AG04450 (cell line): Measurements from ENCODE around the gene DUOX1. TPM values are rescaled to one million over a fixed set of nuclear protein-coding genes. Genes with fewer than 3 reads are reported as not detected.

Experiments
- CTCF ChIA-PET: fragments of 300-600, 350-600 bp; formaldehyde crosslinking; extraction: SDS; loops from one replicate; lab custom pipeline; 2022; ENCODE audit warnings: antibody characterized with exemption, inconsistent platforms; lab: Charles Lee
- POLR2A ChIA-PET: fragments of 350-600 bp; formaldehyde crosslinking; extraction: SDS; loops from one replicate; lab custom pipeline; 2021; ENCODE audit warnings: antibody characterized with exemption, inconsistent platforms; lab: Yijun Ruan, JAX
- DNase-seq: peaks from one replicate; pipeline ENCODE4 v3.0.0-alpha.2; 2011; ENCODE audit warnings: low read depth, low spot score
- H3K27ac ChIP-seq: one replicate; pipeline ENCODE4 v1.5.1; 2012; ENCODE audit warnings: low read depth, low read length, control low read depth
- H3K27me3 ChIP-seq: one replicate; pipeline ENCODE4 v1.6.0; 2012; ENCODE audit warnings: low read length; ENCODE audit not compliant: control insufficient read depth, insufficient read depth
- H3K4me3 ChIP-seq: 2 replicates; pipeline ENCODE4 v1.5.1; 2011; ENCODE audit warnings: mild to moderate bottlenecking, low read depth, low read length, control low read depth
- H3K9me3 ChIP-seq: 2 replicates; pipeline ENCODE4 v1.5.1; 2012; ENCODE audit warnings: low read length; ENCODE audit not compliant: control insufficient read depth, insufficient read depth
- polyA plus RNA-seq: library from polyadenylated mRNA; depleted of rRNA; stranded (reverse); fragments of >200 nt; gene quantifications from 2 replicates; pipeline ENCODE4 v1.2.3, GENCODE V29; 2011
- TF ChIP-seq, protein P1 (sequence below): IDR thresholded peaks from 2 replicates; pipeline ENCODE4 v1.5.1; 2011; ENCODE audit warnings: low read depth, low read length, control low read depth, inconsistent platforms

Gene DUOX1
- polyA plus RNA-seq, 1 experiment, result not detected

DNA sequence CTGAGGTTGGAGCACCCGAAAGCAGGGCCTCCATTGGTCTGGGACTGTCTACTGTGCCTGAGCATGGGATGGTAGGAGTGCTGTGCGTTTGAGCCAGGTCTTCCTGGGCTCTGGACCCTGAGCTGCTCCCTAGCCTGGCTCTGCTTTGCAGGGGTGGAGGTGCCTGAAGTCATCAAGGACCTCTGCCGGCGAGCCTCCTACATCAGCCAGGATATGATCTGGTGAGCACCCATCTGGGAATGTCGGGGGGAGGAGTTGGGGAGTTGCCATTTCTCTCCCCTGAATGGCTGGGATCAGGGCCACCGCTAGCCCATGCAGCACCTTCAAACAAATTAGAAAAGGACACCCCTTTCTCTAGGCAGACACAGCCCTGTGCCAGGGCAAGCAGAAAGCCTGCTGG is 20.7 kb downstream of the DUOX1 start:
- CTCF ChIA-PET, result interaction anchor here (1.1 to 2.8 kb wide), 3 partner anchors 12 to 32 kb away, joined by 5 to 22 read pairs (median 7); no protein-coding TSS in a partner anchor
- TF ChIP-seq, protein P1, sequence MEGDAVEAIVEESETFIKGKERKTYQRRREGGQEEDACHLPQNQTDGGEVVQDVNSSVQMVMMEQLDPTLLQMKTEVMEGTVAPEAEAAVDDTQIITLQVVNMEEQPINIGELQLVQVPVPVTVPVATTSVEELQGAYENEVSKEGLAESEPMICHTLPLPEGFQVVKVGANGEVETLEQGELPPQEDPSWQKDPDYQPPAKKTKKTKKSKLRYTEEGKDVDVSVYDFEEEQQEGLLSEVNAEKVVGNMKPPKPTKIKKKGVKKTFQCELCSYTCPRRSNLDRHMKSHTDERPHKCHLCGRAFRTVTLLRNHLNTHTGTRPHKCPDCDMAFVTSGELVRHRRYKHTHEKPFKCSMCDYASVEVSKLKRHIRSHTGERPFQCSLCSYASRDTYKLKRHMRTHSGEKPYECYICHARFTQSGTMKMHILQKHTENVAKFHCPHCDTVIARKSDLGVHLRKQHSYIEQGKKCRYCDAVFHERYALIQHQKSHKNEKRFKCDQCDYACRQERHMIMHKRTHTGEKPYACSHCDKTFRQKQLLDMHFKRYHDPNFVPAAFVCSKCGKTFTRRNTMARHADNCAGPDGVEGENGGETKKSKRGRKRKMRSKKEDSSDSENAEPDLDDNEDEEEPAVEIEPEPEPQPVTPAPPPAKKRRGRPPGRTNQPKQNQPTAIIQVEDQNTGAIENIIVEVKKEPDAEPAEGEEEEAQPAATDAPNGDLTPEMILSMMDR, result no peak
- DNase-seq, result no peak

DNA sequence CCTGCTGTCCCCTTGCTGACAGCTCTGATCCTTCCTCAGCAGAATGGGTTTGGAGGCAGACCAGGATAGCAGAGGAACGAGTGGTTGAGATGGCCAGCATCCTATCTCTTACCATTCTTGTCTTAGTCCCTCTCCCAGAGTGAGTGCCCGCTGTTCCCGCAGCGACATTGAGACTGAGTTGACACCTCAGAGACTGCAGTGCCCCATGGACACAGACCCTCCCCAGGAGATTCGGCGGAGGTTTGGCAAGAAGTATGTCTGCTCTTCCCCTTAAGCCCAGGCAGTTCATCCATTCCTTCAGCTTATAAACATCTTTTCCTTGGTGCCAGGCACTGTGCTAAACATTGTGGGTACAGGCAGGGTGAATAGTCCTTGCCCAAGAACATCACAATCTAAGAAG is 21.2 kb downstream of the DUOX1 start:
- ChIA-PET POLR2A (no interaction called here), CTCF (interaction anchor here (1.1 kb wide), 1 partner anchor 12 kb away, joined by 5 read pairs; no protein-coding TSS in a partner anchor)
- H3K9me3 ChIP-seq, result no peaks in the 10 kb centered on the region; the same call in 1 of the 2 replicates
- TF ChIP-seq, protein P1, result no peak
- H3K27ac ChIP-seq, result no peak overlapping the region
- H3K27me3 ChIP-seq, result no peaks in the 10 kb centered on the region
- no peak overlapping the region for H3K4me3 ChIP-seq
- DNase-seq, result no peak

More for the DNA sequence above, 20.7 kb downstream of the DUOX1 start:
- Histone ChIP-seq H3K9me3 (no peaks in the 10 kb centered on the region; the same call in 1 of the 2 replicates), H3K27me3 (no peaks in the 10 kb centered on the region), H3K27ac (no peak overlapping the region), H3K4me3 (no peak overlapping the region)
- POLR2A ChIA-PET, result no interaction called here

DNA sequence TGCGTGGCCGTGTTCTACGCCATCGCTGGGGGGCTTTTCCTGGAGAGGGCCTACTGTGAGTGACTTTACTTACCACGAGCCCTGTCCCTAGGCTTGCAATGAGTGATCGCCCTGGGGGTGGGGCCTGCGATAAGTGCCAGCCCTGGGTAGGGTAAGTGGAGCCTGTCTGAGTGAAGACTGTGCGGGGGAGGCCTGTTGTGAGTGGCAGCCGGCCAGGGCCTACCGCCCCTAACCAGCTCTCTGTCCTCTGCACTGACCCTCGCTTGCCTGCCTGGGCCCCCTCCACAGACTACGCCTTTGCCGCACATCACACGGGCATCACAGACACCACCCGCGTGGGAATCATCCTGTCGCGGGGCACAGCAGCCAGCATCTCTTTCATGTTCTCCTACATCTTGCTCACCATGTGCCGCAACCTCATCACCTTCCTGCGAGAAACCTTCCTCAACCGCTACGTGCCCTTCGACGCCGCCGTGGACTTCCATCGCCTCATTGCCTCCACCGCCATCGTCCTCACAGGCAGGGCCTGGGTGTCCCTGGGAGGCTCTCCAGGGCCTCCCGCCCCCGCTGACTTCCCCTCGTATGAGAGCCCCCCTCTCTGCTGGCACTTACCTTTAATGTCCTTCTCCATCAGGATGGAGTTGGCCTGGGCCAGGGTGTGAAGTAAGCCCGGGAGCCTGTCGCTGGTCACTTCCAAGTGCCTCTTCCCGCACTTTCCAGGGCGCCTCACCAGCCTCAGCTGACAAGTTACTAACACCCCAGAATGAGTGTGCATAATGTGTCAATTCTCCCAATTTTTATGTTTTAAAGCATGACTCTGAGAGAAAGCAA is 22.4 kb downstream of the DUOX1 start:
- ChIA-PET POLR2A (no interaction called here), CTCF (no interaction called here)
- no peak overlapping the region for H3K27ac ChIP-seq
- H3K27me3 ChIP-seq, result no peaks in the 10 kb centered on the region
- H3K4me3 ChIP-seq, result no peak overlapping the region
- no peak for DNase-seq
- H3K9me3 ChIP-seq, result no peaks in the 10 kb centered on the region; the same call in 1 of the 2 replicates
- TF ChIP-seq, protein P1, result no peak

DNA sequence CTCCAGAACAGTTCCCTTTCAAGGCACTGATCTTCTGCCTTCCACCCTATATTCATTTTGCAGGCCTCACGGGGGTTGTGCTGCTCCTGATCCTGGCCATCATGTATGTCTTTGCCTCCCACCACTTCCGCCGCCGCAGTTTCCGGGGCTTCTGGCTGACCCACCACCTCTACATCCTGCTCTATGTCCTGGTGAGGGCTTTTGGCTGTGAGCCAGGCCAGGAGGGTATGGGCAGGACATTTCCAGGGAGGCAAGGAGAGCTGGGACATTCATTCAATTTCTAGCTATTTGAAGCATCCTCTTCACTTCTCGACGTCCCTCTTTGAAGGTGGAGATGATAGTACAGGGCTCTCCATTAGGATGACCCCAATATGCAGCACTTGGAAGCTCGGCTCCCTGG is 25.9 kb downstream of the DUOX1 start:
- CTCF ChIA-PET, result interaction anchor here (1.2 to 2.2 kb wide), 2 partner anchors 12 to 50 kb away, joined by 3 to 9 read pairs; no protein-coding TSS in a partner anchor
- no peak overlapping the region for H3K27ac ChIP-seq

More for the DNA sequence above, 25.9 kb downstream of the DUOX1 start:
- DNase-seq, result no peak
- TF ChIP-seq, protein P1, result no peak
- POLR2A ChIA-PET, result no interaction called here
- H3K9me3 ChIP-seq, result no peaks in the 10 kb centered on the region; the same call in 1 of the 2 replicates
- H3K4me3 ChIP-seq, result no peak overlapping the region
- H3K27me3 ChIP-seq, result no peaks in the 10 kb centered on the region
